GM12878 (cell line): ENCODE data around the gene CDC42BPB. TPM values are rescaled to one million over a fixed set of nuclear protein-coding genes. Genes with fewer than 3 reads are reported as not detected.
A peak's percentile ranks its signal among the peaks of the same experiment; 100 is the strongest.

Source experiments
- ATAC-seq: fragments of 200-7000 bp; cut with Tn5 transposase; 3 replicates; pipeline ENCODE4 v1.9.1; 2020; ENCODE audit warnings: mild to moderate bottlenecking, moderate library complexity
- BruUV-seq: library from RNA; stranded (reverse); fragments of 400-500 nt; replicated peaks from 2 replicates; lab custom pipeline; 2021; lab: Mats Ljungman, UMichigan
- CTCF ChIA-PET: fragments of 300-600 bp; sonication (Branson Sonifier 250); formaldehyde crosslinking; extraction: SDS; loops from one replicate; lab custom pipeline; 2021; ENCODE audit warnings: inconsistent platforms; lab: Yijun Ruan, JAX
- POLR2A ChIA-PET: fragments of 350-600 bp; formaldehyde crosslinking; extraction: SDS; loops from one replicate; lab custom pipeline; 2021; ENCODE audit warnings: inconsistent platforms; lab: Charles Lee
- RAD21 ChIA-PET: fragments of 300-600 bp; sonication (Branson Sonifier 250); formaldehyde crosslinking; loops from one replicate; lab custom pipeline; 2023; ENCODE audit warnings: antibody characterized with exemption; ENCODE audit not compliant: unreplicated experiment; lab: Charles Lee
- SMC1A ChIA-PET: fragments of 300-600 bp; sonication (Branson Sonifier 250); formaldehyde crosslinking; loops from one replicate; lab custom pipeline; 2023; ENCODE audit not compliant: unreplicated experiment, uncharacterized antibody; lab: Charles Lee
- DNase-seq: peaks from one replicate; pipeline ENCODE4 v3.0.0-alpha.2; 2011; ENCODE audit warnings: low read depth, low spot score
- FAIRE-seq: peaks from 3 replicates; lab custom pipeline; 2011; peaks lifted over from hg19 to GRCh38; lab: Jason Lieb, UNC
- H2AFZ ChIP-seq: 2 replicates; pipeline ENCODE4 v1.6.0; 2011; ENCODE audit warnings: low read depth, low read length, control low read depth; ENCODE audit not compliant: control insufficient read depth
- H3K27ac ChIP-seq: 2 replicates; pipeline ENCODE4 v1.5.1; 2011; ENCODE audit warnings: control low read depth; ENCODE audit not compliant: control insufficient read depth, insufficient read depth
- H3K27me3 ChIP-seq, 2 experiments: replicated peaks in 1 of 2; 2 replicates each; pipeline versions ENCODE4 v1.6.0 to v1.6.1; 2011; ENCODE audit warnings: low read length in 1 of 2; ENCODE audit not compliant: control insufficient read depth in 2 of 2, insufficient read depth in 2 of 2
- H3K36me3 ChIP-seq, 2 experiments: 2 replicates each; pipeline ENCODE4 v1.5.1; 2011; ENCODE audit warnings: low read length in 1 of 2; ENCODE audit not compliant: control insufficient read depth in 2 of 2, insufficient read depth in 2 of 2
- H3K4me1 ChIP-seq: 2 replicates; pipeline ENCODE4 v1.6.1; 2011; ENCODE audit warnings: mild to moderate bottlenecking, low read length, moderate library complexity, mixed read lengths; ENCODE audit not compliant: control insufficient read depth, insufficient read depth
- H3K4me2 ChIP-seq: 2 replicates; pipeline ENCODE4 v1.6.0; 2011; ENCODE audit warnings: control low read depth; ENCODE audit not compliant: control insufficient read depth, insufficient read depth
- H3K4me3 ChIP-seq: fragments of 200-600 bp; sonication (generic); 2 replicates; pipeline ENCODE4 v1.5.1; 2016
- H3K79me2 ChIP-seq: 2 replicates; pipeline ENCODE4 v1.6.0; 2011; ENCODE audit warnings: low read length; ENCODE audit not compliant: control insufficient read depth, insufficient read depth
- H3K9ac ChIP-seq: 2 replicates; pipeline ENCODE4 v1.8.0; 2011; ENCODE audit warnings: low read length, control low read depth, mixed read lengths; ENCODE audit not compliant: control insufficient read depth, insufficient read depth
- H3K9me3 ChIP-seq: replicated peaks from 3 replicates; pipeline ENCODE4 v1.5.1; 2011; ENCODE audit warnings: mild to moderate bottlenecking, low read length; ENCODE audit not compliant: control insufficient read depth, insufficient read depth
- H4K20me1 ChIP-seq: 2 replicates; pipeline ENCODE4 v1.6.0; 2011; ENCODE audit not compliant: control insufficient read depth, insufficient read depth
- BCL11A ChIP-seq: IDR thresholded peaks from 2 replicates; pipeline ENCODE4 v1.6.1; 2011; ENCODE audit warnings: low read depth, low read length
- CBFB ChIP-seq: IDR thresholded peaks from 2 replicates; pipeline ENCODE4 v1.6.1; 2016; ENCODE audit warnings: antibody characterized with exemption, low read depth
- CREM ChIP-seq: IDR thresholded peaks from 2 replicates; pipeline ENCODE4 v1.6.1; 2014; ENCODE audit warnings: antibody characterized with exemption, low read depth
- GABPA ChIP-seq: IDR thresholded peaks from 2 replicates; pipeline ENCODE4 v1.6.1; 2014; ENCODE audit warnings: antibody characterized with exemption, low read depth, mild to moderate bottlenecking, inconsistent platforms
- HDGF ChIP-seq: fragments of 450-650 bp; IDR thresholded peaks from 2 replicates; pipeline ENCODE4 v1.6.1; 2016; ENCODE audit warnings: antibody characterized with exemption
- IRF5 ChIP-seq: fragments of 450-650 bp; IDR thresholded peaks from 2 replicates; pipeline ENCODE4 v1.6.1; 2017; ENCODE audit warnings: borderline replicate concordance
- JUND ChIP-seq: IDR thresholded peaks from 2 replicates; pipeline ENCODE4 v1.6.1; 2012; ENCODE audit warnings: low read depth, mild to moderate bottlenecking, low read length, improper control_type of control experiment, moderate library complexity
- PKNOX1 ChIP-seq: fragments of 450-650 bp; IDR thresholded peaks from 2 replicates; pipeline ENCODE4 v1.6.1; 2016; ENCODE audit warnings: mild to moderate bottlenecking
- RELA ChIP-seq: fragments of 450-650 bp; IDR thresholded peaks from 2 replicates; pipeline ENCODE4 v1.8.0; 2014; ENCODE audit warnings: borderline replicate concordance; ENCODE audit not compliant: partially characterized antibody
- RUNX3 ChIP-seq: IDR thresholded peaks from 2 replicates; pipeline ENCODE4 v1.6.1; 2012; ENCODE audit warnings: low read length, inconsistent platforms
- SMAD1 ChIP-seq: fragments of 450-650 bp; IDR thresholded peaks from 2 replicates; pipeline ENCODE4 v1.6.1; 2018; ENCODE audit warnings: mild to moderate bottlenecking, low read depth; ENCODE audit not compliant: partially characterized antibody
- YBX1 ChIP-seq: fragments of 450-650 bp; IDR thresholded peaks from 2 replicates; pipeline ENCODE4 v1.6.1; 2016; ENCODE audit warnings: antibody characterized with exemption
- WGBS: methylation state at CpG from one replicate; pipeline ENCODE4 v1.1.6; 2016; ENCODE audit warnings: low lambda C conversion rate; ENCODE audit not compliant: insufficient replicate concordance, insufficient coverage; ENCODE audit errors: missing lambda C conversion rate; 5-methylcytosine and 5-hydroxymethylcytosine counted together
- in situ Hi-C: fragments of 300-500 bp; cut with MboI; formaldehyde crosslinking; loops from 9 replicates; pipeline ENCODE4 v1.14.3; 2018; ENCODE audit warnings: mixed read lengths
- intact Hi-C: fragments of 100-400 bp; cut with micrococcal nuclease; formaldehyde crosslinking; loops from one replicate; pipeline ENCODE4 v1.14.2; 2022; ENCODE audit not compliant: unreplicated experiment
- polyA plus RNA-seq, 11 experiments: library from polyadenylated mRNA; depleted of rRNA in 4 of 11; unstranded in 6 of 11; stranded (reverse) in 5 of 11; fragments of >200 nt; fragmentation: Nextera tagmentation in 4 of 11; fragmentation: Illumina TruSeq in 1 of 11; extraction: Ambion mirVana in 4 of 11; extraction: Trizol in 1 of 11; gene quantifications; 1 replicate in 1 of 11; 2 replicates in 10 of 11; pipeline versions ENCODE4 v1.2.1 to v1.2.3, GENCODE V29; 2011 to 2016; ENCODE audit warnings: inconsistent platforms in 2 of 11, missing spikeins in 2 of 11, low read depth in 1 of 11
- total RNA-seq, 4 experiments: library from RNA; depleted of rRNA in 3 of 4; stranded (reverse); fragments of >200 nt in 3 of 4; fragmentation: Illumina TruSeq in 1 of 4; extraction: Trizol in 1 of 4; gene quantifications; 2 replicates each; pipeline versions ENCODE4 v1.2.1 to v1.2.3, GENCODE V29; 2013 to 2021

Gene CDC42BPB
- total and polyA plus RNA-seq, 10 of the 15 experiments (the other 5 are each of a cell fraction or from before 2014, with no cell fraction given), result 0.42 to 22.1 (median 13.3) TPM

GRCh38 chr14:103078860-103079587 is 21.7 kb upstream of the CDC42BPB start:
- FAIRE-seq, result no peak
- ChIA-PET CTCF (interaction anchor here (0.7 to 3.8 kb wide), 12 partner anchors 8 to 384 kb away, joined by 3 to 16 read pairs (median 4); partner anchors contain the start of gene EXOC3L4), POLR2A (no interaction called here), RAD21 (interaction anchor here (0.7 to 2.0 kb wide), 14 partner anchors 12 to 384 kb away, joined by 3 to 13 read pairs (median 3); no protein-coding TSS in a partner anchor), SMC1A (interaction anchor here (1.2 to 1.6 kb wide), 6 partner anchors 17 to 108 kb away, joined by 3 to 8 read pairs (median 4); no protein-coding TSS in a partner anchor)
- H3K9ac ChIP-seq, result no peak overlapping the region
- no peak overlapping the region for H2AFZ ChIP-seq
- H3K9me3 ChIP-seq, result no peaks in the 10 kb centered on the region
- peaks cover 4% of the 10 kb centered on the region; the same call in 1 of the 2 replicates for H3K4me1 ChIP-seq
- no peak for TF ChIP-seq CREM
- TF ChIP-seq GABPA, result no peak
- no peaks in the 10 kb centered on the region for H3K36me3 ChIP-seq
- H3K27ac ChIP-seq, result no peak overlapping the region
- no peaks in the 10 kb centered on the region; a peak in 1 of 4 replicates for H3K27me3 ChIP-seq
- no TSS peak for BruUV-seq
- intact Hi-C loops, result loop anchor here (1.0 to 2.0 kb wide), 2 partner anchors 106 to 213 kb away; no protein-coding TSS in a partner anchor
- no peak for ATAC-seq
- in situ Hi-C loops, result loop anchor here (5.0 kb wide), 1 partner anchor 213 kb away; no protein-coding TSS in a partner anchor
- no peak overlapping the region for H3K4me2 ChIP-seq
- H4K20me1 ChIP-seq, result no peaks in the 10 kb centered on the region
- WGBS, result 30% methylated on average over 11 of the region's 11 CpGs
- no peak overlapping the region for H3K4me3 ChIP-seq
- no peak for DNase-seq
- no peaks in the 10 kb centered on the region for H3K79me2 ChIP-seq

DNA sequence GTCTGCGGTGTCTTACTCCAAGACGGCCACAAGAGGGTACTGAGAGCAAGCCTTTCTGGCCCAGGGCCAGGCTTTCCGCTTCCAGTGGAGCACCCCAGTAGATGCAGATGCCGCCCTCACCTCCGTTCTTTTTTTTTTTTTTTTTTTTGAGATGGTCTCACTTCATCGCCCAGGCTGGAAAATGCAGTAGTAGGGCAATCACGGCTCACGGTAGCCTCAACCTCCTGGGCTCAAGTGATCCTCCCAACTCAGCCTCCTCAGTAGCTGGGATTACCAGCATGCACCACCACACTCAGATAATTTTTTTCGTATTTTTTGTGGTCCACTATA is 21.0 kb upstream of the CDC42BPB start:
- peak; percentile 74 for ATAC-seq
- Histone ChIP-seq H3K9ac (no peak overlapping the region), H2AFZ (no peak overlapping the region), H3K4me3 (no peak overlapping the region), H3K79me2 (no peaks in the 10 kb centered on the region), H3K27me3 (no peaks in the 10 kb centered on the region; a peak in 1 of 4 replicates), H3K4me1 (peaks cover 8% of the 10 kb centered on the region), H4K20me1 (no peaks in the 10 kb centered on the region), H3K27ac (no peak overlapping the region), H3K4me2 (no peak overlapping the region), H3K36me3 (no peaks in the 10 kb centered on the region), H3K9me3 (no peaks in the 10 kb centered on the region)
- ChIA-PET POLR2A (no interaction called here), RAD21 (interaction anchor here (0.7 to 2.0 kb wide), 14 partner anchors 12 to 384 kb away, joined by 3 to 13 read pairs (median 3); no protein-coding TSS in a partner anchor), SMC1A (interaction anchor here (1.2 to 1.6 kb wide), 6 partner anchors 18 to 108 kb away, joined by 3 to 8 read pairs (median 4); no protein-coding TSS in a partner anchor), CTCF (interaction anchor here (0.7 to 3.8 kb wide), 12 partner anchors 8 to 384 kb away, joined by 3 to 16 read pairs (median 4); partner anchors contain the start of gene EXOC3L4)
- no TSS peak for BruUV-seq
- intact Hi-C loops, result loop anchor here (1.0 to 2.0 kb wide), 2 partner anchors 106 to 214 kb away; no protein-coding TSS in a partner anchor
- WGBS, result 7% methylated on average over 7 of the region's 9 CpGs
- in situ Hi-C loops, result loop anchor here (5.0 kb wide), 1 partner anchor 214 kb away; no protein-coding TSS in a partner anchor
- no peak for FAIRE-seq
- DNase-seq, result peak; percentile 48
- TF ChIP-seq YBX1, result no peak
- peak; percentile 79 for TF ChIP-seq RUNX3
- no peak for TF ChIP-seq JUND
- no peak for TF ChIP-seq RELA
- no peak for TF ChIP-seq IRF5
- TF ChIP-seq BCL11A, result no peak
- TF ChIP-seq PKNOX1, result no peak
- peak; percentile 93 for TF ChIP-seq SMAD1
- TF ChIP-seq CBFB, result no peak
- TF ChIP-seq HDGF, result no peak
